Neural crest cell (in vitro differentiated cells): ENCODE results near the gene PGLYRP1. TPM values are rescaled to one million over a fixed set of nuclear protein-coding genes. Genes with fewer than 3 reads are reported as not detected.

Experiments
- DNase-seq: peaks from one replicate; pipeline ENCODE4 v3.0.0; 2021; ENCODE audit warnings: low read depth, mixed read lengths, low spot score
- H3K27ac Mint-ChIP-seq: one replicate; pipeline ENCODE4 v1.8.0; 2021; ENCODE audit warnings: mild to moderate bottlenecking, mixed read lengths; ENCODE audit not compliant: unreplicated experiment
- H3K27me3 Mint-ChIP-seq: 2 replicates; pipeline ENCODE4 v1.8.0; 2021; ENCODE audit warnings: low read depth, mild to moderate bottlenecking, mixed read lengths
- H3K36me3 Mint-ChIP-seq: 2 replicates; pipeline ENCODE4 v1.8.0; 2021; ENCODE audit warnings: low read depth, mild to moderate bottlenecking, mixed read lengths
- H3K4me1 Mint-ChIP-seq: 2 replicates; pipeline ENCODE4 v1.8.0; 2021; ENCODE audit warnings: mixed read lengths
- H3K4me3 Mint-ChIP-seq: one replicate; pipeline ENCODE4 v1.8.0; 2021; ENCODE audit warnings: mild to moderate bottlenecking, mixed read lengths
- H3K9me3 Mint-ChIP-seq: 2 replicates; pipeline ENCODE4 v1.8.0; 2021; ENCODE audit warnings: mixed read lengths
- CTCF ChIP-seq: fragments of 200-600 bp; sonication (generic); conservative IDR thresholded peaks from 2 replicates; pipeline ENCODE4 v1.5.0; 2021; ENCODE audit warnings: antibody characterized with exemption, mild to moderate bottlenecking
- total RNA-seq: library from RNA; stranded (reverse); gene quantifications from 2 replicates; pipeline ENCODE4 v1.2.1, GENCODE V29; 2021

PGLYRP1 gene
- total RNA-seq, 1 donor from 2014 or later: not detected

GRCh38 chr19:46032597-46033025, 9.8 kb upstream of the PGLYRP1 start:
- H3K27ac Mint-ChIP-seq: no peak overlapping the region
- no peaks in the 10 kb centered on the region for H3K27me3 Mint-ChIP-seq
- peaks cover 4% of the 10 kb centered on the region for H3K36me3 Mint-ChIP-seq
- H3K4me1 Mint-ChIP-seq: peaks cover 25% of the 10 kb centered on the region
- no peak overlapping the region for H3K4me3 Mint-ChIP-seq
- peaks cover 2% of the 10 kb centered on the region for H3K9me3 Mint-ChIP-seq
- TF ChIP-seq CTCF: no peak
- DNase-seq: no peak

GRCh38 chr19:46031781-46032596, 9.1 kb upstream of the PGLYRP1 start:
- Mint-ChIP-seq H3K27me3 (no peaks in the 10 kb centered on the region), H3K36me3 (peaks cover 2% of the 10 kb centered on the region), H3K9me3 (peaks cover 1% of the 10 kb centered on the region), H3K27ac (no peak overlapping the region), H3K4me3 (no peak overlapping the region), H3K4me1 (peaks cover 24% of the 10 kb centered on the region)
- no peak for DNase-seq
- TF ChIP-seq CTCF: no peak

DNA sequence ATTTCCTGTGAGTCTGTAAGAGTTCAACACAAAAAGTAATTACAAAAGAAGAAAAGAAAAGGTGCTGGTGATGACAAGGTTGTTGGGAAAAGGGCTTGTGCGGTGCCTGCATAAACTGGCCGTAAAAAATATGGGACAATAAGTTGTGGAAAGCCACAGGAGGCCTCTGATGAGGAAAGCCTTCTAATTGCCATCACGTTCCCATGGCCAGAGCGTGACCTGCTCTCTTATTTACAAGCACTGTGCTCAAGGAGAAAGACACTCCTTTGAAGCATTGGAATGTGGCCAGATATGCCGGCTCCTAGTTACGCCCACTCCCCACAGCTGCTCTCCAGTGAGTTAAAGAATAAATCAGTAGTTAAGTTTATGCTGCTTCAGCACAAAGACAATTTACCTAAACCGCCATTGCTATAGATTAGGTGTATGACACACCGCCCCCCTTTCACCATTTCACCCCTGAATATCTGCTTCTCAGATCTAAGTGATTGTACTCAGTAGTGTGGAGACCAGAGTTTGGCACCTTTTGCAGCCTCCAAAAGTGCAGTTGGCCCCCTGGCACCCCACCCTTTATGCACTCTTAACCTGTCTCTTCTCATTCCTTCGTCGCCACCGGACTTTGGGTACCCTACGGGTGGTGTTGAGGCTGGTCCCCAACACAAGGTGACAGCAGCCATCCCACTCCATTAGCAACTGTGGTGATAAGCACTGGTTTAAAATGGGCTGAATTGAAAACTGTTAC, 8.1 kb upstream of the PGLYRP1 start:
- TF ChIP-seq CTCF: no peak
- Mint-ChIP-seq H3K27ac (peak overlapping the region; percentile 52), H3K27me3 (no peaks in the 10 kb centered on the region), H3K9me3 (peaks cover 3% of the 10 kb centered on the region), H3K36me3 (peaks cover 7% of the 10 kb centered on the region), H3K4me1 (peaks cover 22% of the 10 kb centered on the region), H3K4me3 (no peak overlapping the region)
- DNase-seq: no peak

DNA sequence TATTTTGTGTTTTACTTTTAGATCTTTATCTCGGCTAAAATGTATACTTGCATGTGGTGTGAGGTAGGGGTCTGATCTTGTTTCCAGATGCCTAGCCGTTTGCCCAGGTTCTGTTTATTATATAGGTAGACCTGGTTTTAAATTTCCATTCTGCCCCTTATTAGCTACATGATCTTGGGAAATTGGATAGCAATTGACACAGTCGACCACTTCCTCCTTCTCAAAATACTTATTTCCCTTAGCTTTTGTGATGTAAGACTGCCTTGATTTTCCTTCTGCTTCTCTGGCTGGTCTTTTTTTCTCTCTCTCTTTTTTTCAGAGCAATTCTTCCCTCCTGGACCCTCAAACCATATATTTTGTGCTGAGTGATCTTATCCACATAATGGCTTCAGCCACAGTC, 3.0 kb upstream of the PGLYRP1 start:
- peaks cover 8% of the 10 kb centered on the region for H3K36me3 Mint-ChIP-seq
- H3K9me3 Mint-ChIP-seq: peaks cover 5% of the 10 kb centered on the region
- H3K4me3 Mint-ChIP-seq: no peak overlapping the region
- no peak for DNase-seq
- H3K27me3 Mint-ChIP-seq: peaks cover 4% of the 10 kb centered on the region
- no peak overlapping the region for H3K27ac Mint-ChIP-seq
- no peak for TF ChIP-seq CTCF
- H3K4me1 Mint-ChIP-seq: peaks cover 13% of the 10 kb centered on the region

DNA sequence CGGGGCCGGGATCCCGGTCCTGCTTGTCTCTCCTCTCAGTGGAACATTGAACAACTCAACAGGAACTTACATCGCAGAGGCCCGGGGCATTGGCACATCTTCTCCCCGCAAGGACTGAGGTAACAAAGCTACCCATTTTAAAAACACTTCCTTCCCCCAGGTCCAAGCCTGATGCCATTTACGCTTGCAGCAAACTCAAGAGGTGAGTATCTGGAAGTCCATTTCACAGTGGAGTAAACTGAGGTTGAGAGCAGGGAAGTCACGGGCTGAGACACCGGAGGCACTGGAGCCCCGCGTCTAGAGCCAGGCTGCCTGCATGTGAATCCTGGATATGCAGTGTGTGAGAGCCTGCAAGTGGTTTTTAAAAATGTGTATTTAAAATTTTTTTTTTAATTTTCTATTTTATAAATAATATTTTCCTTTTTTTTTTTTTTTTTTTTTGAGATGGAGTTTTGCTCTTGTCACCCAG, 492 bp upstream of the PGLYRP1 start:
- DNase-seq: no peak
- no peak for TF ChIP-seq CTCF
- H3K27ac Mint-ChIP-seq: no peak overlapping the region
- H3K9me3 Mint-ChIP-seq: peaks cover 5% of the 10 kb centered on the region
- H3K27me3 Mint-ChIP-seq: peaks cover 7% of the 10 kb centered on the region
- no peaks in the 10 kb centered on the region for H3K4me1 Mint-ChIP-seq
- H3K4me3 Mint-ChIP-seq: no peak overlapping the region
- peaks cover 8% of the 10 kb centered on the region for H3K36me3 Mint-ChIP-seq
